SH-SY5Y (cell line): ENCODE data around the gene LYPD5.

Experiments used
- GATA2 ChIP-seq: IDR thresholded peaks from 2 replicates; pipeline ENCODE4 v1.6.1; 2011; ENCODE audit warnings: mild to moderate bottlenecking, low read depth, low read length
- GATA3 ChIP-seq: IDR thresholded peaks from 2 replicates; pipeline ENCODE4 v1.6.1; 2011; ENCODE audit warnings: low read depth, mild to moderate bottlenecking, low read length, moderate library complexity

GRCh38 chr19:43747557-43748204 lies 54.6 kb downstream of the LYPD5 start:
- TF ChIP-seq GATA3: no peak
- no peak for TF ChIP-seq GATA2
